ENCODE results near the gene PRR14L. TPM values are rescaled to one million over a fixed set of nuclear protein-coding genes. Genes with fewer than 3 reads are reported as not detected.
"Not testable (repeated sequence)": the region's sequence is repeated elsewhere in the genome, so short reads cannot be mapped to it uniquely, and the experiment has no call there.

The PRR14L gene
- total RNA-seq, 1 experiment from 2014 or later = 42.5 TPM

- BruUV-seq (replicated peaks) = no TSS peak
- CTCF ChIA-PET = interaction anchor here (0.7 kb wide), 1 partner anchor 226 kb away, joined by 3 read pairs; no protein-coding TSS in a partner anchor
- Histone ChIP-seq H3K36me3 (ENCODE audit: control insufficient read depth, insufficient read depth, low read length) (no peaks in the 10 kb centered on the region; the same call in 1 of the 2 replicates), H3K4me1 (peaks cover 17% of the 10 kb centered on the region), H3K27me3 (replicated peaks; ENCODE audit: control insufficient read depth, insufficient read depth, low read length) (no peaks in the 10 kb centered on the region), H3K9me3 (no peaks in the 10 kb centered on the region), H3K4me3 (ENCODE audit: low read depth, low read length) (no peak overlapping the region)
- Mint-ChIP-seq H3K4me1 (ENCODE audit: low read depth, unreplicated experiment) (no peaks in the 10 kb centered on the region), H3K9me3 (ENCODE audit: unreplicated experiment) (no peaks in the 10 kb centered on the region), H3K36me3 (ENCODE audit: insufficient read depth, unreplicated experiment) (peaks cover 24% of the 10 kb centered on the region), H3K27ac (ENCODE audit: unreplicated experiment) (no peak overlapping the region), H3K4me3 (ENCODE audit: unreplicated experiment) (no peak overlapping the region), H3K27me3 (ENCODE audit: insufficient read depth, unreplicated experiment) (no peaks in the 10 kb centered on the region)
- DNase-seq = no peak
- POLR2A ChIA-PET = interaction anchor here (0.6 to 0.7 kb wide), 2 partner anchors 83 to 186 kb away, joined by 5 to 7 read pairs; no protein-coding TSS in a partner anchor
- TF ChIP-seq CTCF (IDR thresholded peaks at IDR 0.05; ENCODE audit: insufficient read depth in 1 of 2, low read depth in 1 of 2, low read length in 1 of 2, severe bottlenecking in 1 of 2, unreplicated experiment in 1 of 2) = no peak
- intact Hi-C loops (cut with micrococcal nuclease; ENCODE audit: unreplicated experiment) = no loop called here
These were observed 6.1 kb downstream of the PRR14L start for GRCh38 chr22:31743871-31744270.

GRCh38 chr22:31742682-31743081, 7.2 kb downstream of the PRR14L start:
- no TSS peak for BruUV-seq (replicated peaks)
- no peak overlapping the region for H3K27ac Mint-ChIP-seq (ENCODE audit: unreplicated experiment)
- intact Hi-C loops (cut with micrococcal nuclease; ENCODE audit: unreplicated experiment) = no loop called here
- peaks cover 30% of the 10 kb centered on the region for H3K36me3 Mint-ChIP-seq (ENCODE audit: insufficient read depth, unreplicated experiment)
- no peak overlapping the region for H3K4me3 ChIP-seq (ENCODE audit: low read depth, low read length)
- H3K27me3 Mint-ChIP-seq (ENCODE audit: insufficient read depth, unreplicated experiment) = no peaks in the 10 kb centered on the region
- POLR2A ChIA-PET = no interaction called here
- H3K9me3 ChIP-seq = no peaks in the 10 kb centered on the region
- TF ChIP-seq CTCF (IDR thresholded peaks at IDR 0.05; ENCODE audit: insufficient read depth in 1 of 2, low read depth in 1 of 2, low read length in 1 of 2, severe bottlenecking in 1 of 2, unreplicated experiment in 1 of 2) = no peak
- CTCF ChIA-PET = no interaction called here
- peaks cover 10% of the 10 kb centered on the region; the same call in 1 of the 2 replicates for H3K4me1 ChIP-seq
- H3K9me3 Mint-ChIP-seq (ENCODE audit: unreplicated experiment) = no peaks in the 10 kb centered on the region
- no peak overlapping the region for H3K4me3 Mint-ChIP-seq (ENCODE audit: unreplicated experiment)
- H3K27me3 ChIP-seq (replicated peaks; ENCODE audit: control insufficient read depth, insufficient read depth, low read length) = no peaks in the 10 kb centered on the region
- H3K4me1 Mint-ChIP-seq (ENCODE audit: low read depth, unreplicated experiment) = peaks cover 5% of the 10 kb centered on the region
- no peaks in the 10 kb centered on the region; the same call in 1 of the 2 replicates for H3K36me3 ChIP-seq (ENCODE audit: control insufficient read depth, insufficient read depth, low read length)
- DNase-seq = no peak

- Histone ChIP-seq H3K27me3 (replicated peaks; ENCODE audit: control insufficient read depth, insufficient read depth, low read length) (no peaks in the 10 kb centered on the region), H3K9me3 (no peaks in the 10 kb centered on the region), H3K36me3 (ENCODE audit: control insufficient read depth, insufficient read depth, low read length) (no peaks in the 10 kb centered on the region; the same call in 1 of the 2 replicates), H3K4me1 (peaks cover 10% of the 10 kb centered on the region; the same call in 1 of the 2 replicates), H3K4me3 (ENCODE audit: low read depth, low read length) (no peak overlapping the region)
- DNase-seq = no peak
- H3K27me3 Mint-ChIP-seq (ENCODE audit: insufficient read depth, unreplicated experiment) = no peaks in the 10 kb centered on the region
- CTCF ChIA-PET = no interaction called here
- H3K4me1 Mint-ChIP-seq (ENCODE audit: low read depth, unreplicated experiment) = peaks cover 5% of the 10 kb centered on the region
- no peak overlapping the region for H3K27ac Mint-ChIP-seq (ENCODE audit: unreplicated experiment)
- no peak overlapping the region for H3K4me3 Mint-ChIP-seq (ENCODE audit: unreplicated experiment)
- no peaks in the 10 kb centered on the region for H3K9me3 Mint-ChIP-seq (ENCODE audit: unreplicated experiment)
- no TSS peak for BruUV-seq (replicated peaks)
- intact Hi-C loops (cut with micrococcal nuclease; ENCODE audit: unreplicated experiment) = no loop called here
- H3K36me3 Mint-ChIP-seq (ENCODE audit: insufficient read depth, unreplicated experiment) = peaks cover 33% of the 10 kb centered on the region
- TF ChIP-seq CTCF (IDR thresholded peaks at IDR 0.05; ENCODE audit: insufficient read depth in 1 of 2, low read depth in 1 of 2, low read length in 1 of 2, severe bottlenecking in 1 of 2, unreplicated experiment in 1 of 2) = no peak
- POLR2A ChIA-PET = no interaction called here
These were observed 7.8 kb downstream of the PRR14L start for GRCh38 chr22:31742115-31742514.

GRCh38 chr22:31740314-31740713, 9.6 kb downstream of the PRR14L start:
- BruUV-seq (replicated peaks); H3K36me3 ChIP-seq (ENCODE audit: control insufficient read depth, insufficient read depth, low read length); intact Hi-C loops (cut with micrococcal nuclease; ENCODE audit: unreplicated experiment); H3K4me3 ChIP-seq (ENCODE audit: low read depth, low read length); H3K27me3 Mint-ChIP-seq (ENCODE audit: insufficient read depth, unreplicated experiment); H3K9me3 ChIP-seq; H3K4me3 Mint-ChIP-seq (ENCODE audit: unreplicated experiment); H3K27ac Mint-ChIP-seq (ENCODE audit: unreplicated experiment); H3K4me1 ChIP-seq; H3K9me3 Mint-ChIP-seq (ENCODE audit: unreplicated experiment); DNase-seq; H3K4me1 Mint-ChIP-seq (ENCODE audit: low read depth, unreplicated experiment); H3K27me3 ChIP-seq (replicated peaks; ENCODE audit: control insufficient read depth, insufficient read depth, low read length): not testable (repeated sequence)
- H3K36me3 Mint-ChIP-seq (ENCODE audit: insufficient read depth, unreplicated experiment) = peaks cover 46% of the 10 kb centered on the region
- POLR2A ChIA-PET = interaction anchor here (0.8 kb wide), 1 partner anchor 79 kb away, joined by 5 read pairs; no protein-coding TSS in a partner anchor
- CTCF ChIA-PET = interaction anchor here (0.7 kb wide), 2 partner anchors 124 to 1896 kb away, joined by 3 read pairs; no protein-coding TSS in a partner anchor

Data from Caco-2 (cell line).